GM12872 (cell line): Measurements from ENCODE around the gene PDIA3.

Experiments
- TF ChIP-seq, protein P1 (sequence below): IDR thresholded peaks from 3 replicates; pipeline ENCODE4 v1.5.1; 2011; ENCODE audit warnings: low read depth, mild to moderate bottlenecking, low read length, moderate library complexity; ENCODE audit not compliant: insufficient read depth

Gene PDIA3

GRCh38 chr15:43792761-43793476, 46.7 kb downstream of the PDIA3 start:
- TF ChIP-seq, protein P1, sequence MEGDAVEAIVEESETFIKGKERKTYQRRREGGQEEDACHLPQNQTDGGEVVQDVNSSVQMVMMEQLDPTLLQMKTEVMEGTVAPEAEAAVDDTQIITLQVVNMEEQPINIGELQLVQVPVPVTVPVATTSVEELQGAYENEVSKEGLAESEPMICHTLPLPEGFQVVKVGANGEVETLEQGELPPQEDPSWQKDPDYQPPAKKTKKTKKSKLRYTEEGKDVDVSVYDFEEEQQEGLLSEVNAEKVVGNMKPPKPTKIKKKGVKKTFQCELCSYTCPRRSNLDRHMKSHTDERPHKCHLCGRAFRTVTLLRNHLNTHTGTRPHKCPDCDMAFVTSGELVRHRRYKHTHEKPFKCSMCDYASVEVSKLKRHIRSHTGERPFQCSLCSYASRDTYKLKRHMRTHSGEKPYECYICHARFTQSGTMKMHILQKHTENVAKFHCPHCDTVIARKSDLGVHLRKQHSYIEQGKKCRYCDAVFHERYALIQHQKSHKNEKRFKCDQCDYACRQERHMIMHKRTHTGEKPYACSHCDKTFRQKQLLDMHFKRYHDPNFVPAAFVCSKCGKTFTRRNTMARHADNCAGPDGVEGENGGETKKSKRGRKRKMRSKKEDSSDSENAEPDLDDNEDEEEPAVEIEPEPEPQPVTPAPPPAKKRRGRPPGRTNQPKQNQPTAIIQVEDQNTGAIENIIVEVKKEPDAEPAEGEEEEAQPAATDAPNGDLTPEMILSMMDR: no peak

GRCh38 chr15:43793647-43794046, 47.4 kb downstream of the PDIA3 start:
- TF ChIP-seq, protein P1: no peak

DNA sequence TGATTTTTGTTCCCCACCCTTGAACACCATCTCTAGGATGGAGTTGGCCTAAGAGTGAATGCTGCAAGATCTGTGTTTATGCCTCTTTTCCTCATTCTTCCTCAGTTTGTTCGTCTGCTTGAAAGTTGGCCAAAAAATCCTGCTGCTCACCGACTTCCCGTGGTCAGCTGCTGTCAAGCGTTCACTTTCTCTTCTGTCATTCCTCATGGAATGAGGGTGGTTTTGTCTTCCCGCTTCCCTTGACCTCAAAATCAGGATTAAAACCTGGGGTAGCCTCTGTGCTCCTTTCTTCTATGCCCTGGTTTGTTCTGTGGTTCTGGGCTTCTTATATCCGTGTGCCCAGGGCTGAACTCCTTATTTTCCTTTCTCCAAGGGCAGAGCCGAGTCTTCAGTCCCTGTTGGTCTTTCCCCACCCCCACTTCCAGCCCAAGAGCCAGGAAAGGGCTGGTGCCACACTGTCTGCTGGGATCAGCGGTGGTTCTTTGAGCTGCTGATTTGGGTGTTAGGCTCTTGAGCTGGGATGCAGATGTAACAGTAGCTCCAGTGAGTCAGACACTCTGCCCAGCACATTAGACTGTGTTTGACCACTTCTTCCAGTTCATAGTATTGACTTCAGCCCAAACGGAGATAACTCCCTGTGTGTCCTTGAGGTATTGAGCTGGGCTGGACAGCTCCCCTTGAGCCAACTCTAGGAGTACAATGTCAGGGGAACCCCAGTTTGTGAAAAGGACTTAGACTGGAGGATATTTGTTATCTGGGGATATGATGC, 48.2 kb downstream of the PDIA3 start:
- TF ChIP-seq, protein P1: no peak

- TF ChIP-seq, protein P1: no peak
These were observed 49.0 kb downstream of the PDIA3 start for GRCh38 chr15:43795197-43795596.

- TF ChIP-seq, protein P1: no peak
These were observed 49.8 kb downstream of the PDIA3 start for GRCh38 chr15:43795997-43796396.

DNA sequence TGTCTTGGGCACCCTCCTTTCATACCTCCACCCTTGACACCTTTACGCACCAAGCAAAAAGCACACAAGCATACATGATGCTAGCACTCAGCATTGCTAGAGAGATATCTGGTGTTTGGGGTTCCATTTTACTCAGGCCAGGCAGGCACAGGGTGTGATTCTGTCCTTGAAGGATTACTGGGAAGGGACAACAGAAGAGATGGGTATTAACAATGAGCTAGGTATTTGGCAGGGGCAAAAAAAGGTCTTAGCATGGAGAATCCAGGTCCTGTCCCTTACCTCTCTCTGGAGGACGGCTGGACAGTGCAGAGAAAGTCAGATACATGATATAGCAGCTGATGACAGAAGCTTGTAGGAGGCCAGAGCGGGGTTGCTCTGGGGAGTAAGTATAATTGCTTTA, 50.3 kb downstream of the PDIA3 start:
- TF ChIP-seq, protein P1: no peak

DNA sequence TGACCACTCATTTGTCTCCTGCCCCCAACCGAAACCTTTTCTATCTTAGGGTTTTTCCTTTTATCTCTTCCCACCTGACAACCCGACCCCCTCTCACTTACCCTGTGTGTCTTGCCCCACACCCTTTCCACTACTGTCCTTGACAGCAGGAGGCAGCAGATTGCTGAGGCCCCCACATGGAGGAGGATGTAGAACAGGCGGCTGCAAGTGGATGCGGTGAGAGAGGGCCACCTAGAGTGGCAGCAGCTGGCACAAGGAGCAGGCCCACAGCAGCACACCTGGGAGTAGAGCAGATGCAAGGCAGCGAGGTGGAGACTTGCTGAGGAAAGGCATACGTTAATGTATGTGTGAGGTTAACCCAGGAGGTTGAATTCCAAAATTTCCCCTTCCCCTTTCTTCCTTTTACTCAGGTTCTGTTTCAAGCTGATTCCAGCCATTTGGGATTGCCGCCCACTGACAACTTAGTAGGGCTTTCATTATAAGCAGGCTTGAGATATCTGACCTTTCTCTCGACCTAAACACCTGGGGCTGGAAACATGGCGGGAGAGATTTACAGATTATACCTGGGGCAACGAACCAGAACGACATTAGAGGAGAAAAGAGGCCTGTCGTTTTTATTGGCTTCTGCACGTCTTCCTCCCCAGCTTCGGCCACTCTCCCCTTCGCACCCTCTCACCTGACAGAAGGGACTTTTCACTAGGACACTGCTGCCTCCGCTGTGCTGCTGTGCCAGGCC, 53.1 kb downstream of the PDIA3 start:
- TF ChIP-seq, protein P1: no peak
